H7 (cell line): ENCODE measurements around the gene ZNF654. TPM values are rescaled to one million over a fixed set of nuclear protein-coding genes. Genes with fewer than 3 reads are reported as not detected.
"Not testable (repeated sequence)": the region's sequence is repeated elsewhere in the genome, so short reads cannot be mapped to it uniquely, and the experiment has no call there.

Source experiments
- DNase-seq: peaks from one replicate; pipeline ENCODE4 v3.0.0; 2012
- H3K27me3 ChIP-seq: 2 replicates; pipeline ENCODE4 v1.6.0; 2011; ENCODE audit warnings: mild to moderate bottlenecking, low read length; ENCODE audit not compliant: control insufficient read depth, insufficient read depth
- H3K36me3 ChIP-seq: replicated peaks from 2 replicates; pipeline ENCODE4 v1.5.1; 2011; ENCODE audit warnings: low read length; ENCODE audit not compliant: control insufficient read depth, insufficient read depth
- H3K4me3 ChIP-seq: 2 replicates; pipeline ENCODE4 v1.5.1; 2011; ENCODE audit warnings: low read depth, mild to moderate bottlenecking, control low read depth, low read length, moderate library complexity; ENCODE audit not compliant: insufficient read depth
- total RNA-seq: library from RNA; depleted of rRNA; stranded (reverse); fragments of >200 nt; shearing (Covaris generic); gene quantifications from 2 replicates; pipeline ENCODE4 v1.2.3, GENCODE V29; 2014; rRNA removed

Gene ZNF654
- total RNA-seq, 1 experiment from 2014 or later: 2.1 TPM

DNA sequence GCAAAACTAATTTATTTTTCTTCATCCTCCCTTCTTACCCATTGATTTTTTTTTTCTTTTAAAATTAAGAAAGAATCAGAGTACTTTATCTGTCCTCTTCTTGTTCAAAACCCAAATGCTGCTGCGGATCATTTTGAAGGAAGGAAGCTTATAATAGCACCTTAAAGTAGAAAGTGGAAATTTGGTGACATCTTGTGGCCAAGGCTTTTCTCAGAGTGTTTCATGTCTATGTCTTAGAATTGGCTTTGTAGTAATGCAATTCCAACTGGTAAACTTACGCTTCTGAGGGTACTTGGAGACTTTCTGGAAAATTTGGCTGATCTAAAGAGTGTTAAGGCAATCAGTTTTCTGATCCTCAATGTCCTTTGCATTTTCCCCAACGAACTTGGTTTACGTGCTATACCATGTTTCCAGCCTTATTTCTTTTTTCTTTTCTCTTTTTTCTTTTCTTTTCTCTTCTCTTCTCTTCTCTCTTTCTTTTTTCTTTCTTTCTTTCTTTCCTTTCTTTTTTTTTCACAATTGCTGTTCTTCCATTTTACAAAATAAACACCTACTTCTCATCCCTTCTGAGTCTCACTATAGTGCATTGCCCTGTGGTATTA is 121.4 kb downstream of the ZNF654 start:
- no peak for DNase-seq
- Histone ChIP-seq H3K36me3 (no peaks in the 10 kb centered on the region), H3K4me3 (no peak overlapping the region), H3K27me3 (no peaks in the 10 kb centered on the region)

DNA sequence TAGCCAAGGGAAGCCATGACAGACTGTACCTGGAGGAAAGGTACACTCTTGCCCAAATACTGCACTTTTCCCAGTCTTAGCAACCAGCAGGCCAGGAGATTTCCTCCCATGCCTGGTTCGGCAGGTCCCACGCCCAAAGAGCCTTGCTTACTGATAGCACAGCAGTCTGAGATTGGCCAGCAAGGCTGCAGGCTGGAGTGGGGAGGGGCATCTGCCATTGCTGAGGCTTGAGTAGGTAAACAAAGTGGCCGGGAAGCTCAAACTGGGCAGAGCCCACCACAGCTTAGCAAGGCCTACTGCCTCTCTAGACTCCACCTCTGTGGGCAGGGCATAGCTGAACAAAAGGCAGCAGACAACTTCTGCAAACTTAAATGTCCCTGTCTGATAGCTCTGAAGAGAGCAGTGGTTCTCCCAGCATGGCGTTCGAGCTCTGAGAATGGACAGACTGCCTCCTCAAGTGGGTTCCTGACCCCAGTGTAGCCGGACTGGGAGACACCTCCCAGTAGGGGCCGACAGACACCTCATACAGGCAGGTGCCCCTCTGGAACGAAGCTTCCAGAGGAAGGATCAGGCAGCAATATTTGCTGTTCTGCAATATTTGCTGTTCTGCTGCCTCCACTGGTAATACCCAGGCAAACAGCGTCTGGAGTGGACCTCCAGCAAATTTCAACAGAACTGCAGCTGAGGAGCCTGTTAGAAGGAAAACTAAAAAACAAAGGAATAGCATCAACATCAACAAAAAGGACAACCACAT is 123.3 kb downstream of the ZNF654 start:
- DNase-seq, H3K27me3 ChIP-seq, H3K36me3 ChIP-seq, H3K4me3 ChIP-seq: not testable (repeated sequence)

DNA sequence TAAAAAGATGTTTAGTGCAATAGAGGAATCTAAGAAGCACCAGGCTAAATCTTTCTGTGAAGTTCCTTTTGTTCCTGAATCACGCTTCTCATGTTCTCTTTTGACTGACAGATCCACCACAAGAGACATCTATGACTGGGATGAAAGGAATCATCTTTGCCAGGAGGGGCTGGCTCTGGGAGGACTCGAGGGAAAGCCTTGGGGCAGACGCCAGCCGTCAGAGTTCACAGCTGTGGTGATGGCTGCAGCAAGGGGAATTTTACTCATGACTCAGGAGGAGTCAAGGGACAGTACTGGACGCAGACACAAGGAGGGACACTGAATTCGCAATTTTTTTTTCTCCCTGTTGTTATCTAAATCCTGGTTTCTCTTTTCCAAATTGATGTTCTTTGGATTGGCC is 129.4 kb downstream of the ZNF654 start:
- DNase-seq: no peak
- no peaks in the 10 kb centered on the region for H3K36me3 ChIP-seq
- no peaks in the 10 kb centered on the region for H3K27me3 ChIP-seq
- H3K4me3 ChIP-seq: no peak overlapping the region

DNA sequence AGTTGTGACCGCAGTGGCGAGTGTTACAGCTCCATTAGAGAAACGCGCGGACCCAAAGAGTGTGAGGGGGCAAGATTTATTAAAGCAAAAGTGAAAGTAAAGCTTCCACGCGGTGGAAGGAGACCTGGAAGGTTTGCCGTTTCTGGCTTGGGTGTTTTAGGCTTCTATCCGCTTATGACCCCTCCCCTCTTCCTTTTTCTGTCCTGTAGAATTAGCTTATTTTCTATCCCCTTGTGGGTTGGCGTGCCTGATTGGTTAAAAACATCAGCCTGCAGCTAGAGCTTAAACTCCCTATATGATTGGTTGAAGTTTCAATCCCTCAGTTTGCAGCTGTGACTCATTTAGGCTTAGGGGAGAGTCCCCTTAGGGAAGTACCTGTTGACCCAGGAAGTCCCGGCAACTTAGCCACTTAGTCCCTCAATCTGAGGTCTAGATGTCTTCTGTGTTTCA is 130.3 kb downstream of the ZNF654 start:
- Histone ChIP-seq H3K4me3 (no peak overlapping the region), H3K27me3 (no peaks in the 10 kb centered on the region), H3K36me3 (no peaks in the 10 kb centered on the region)
- DNase-seq: no peak

DNA sequence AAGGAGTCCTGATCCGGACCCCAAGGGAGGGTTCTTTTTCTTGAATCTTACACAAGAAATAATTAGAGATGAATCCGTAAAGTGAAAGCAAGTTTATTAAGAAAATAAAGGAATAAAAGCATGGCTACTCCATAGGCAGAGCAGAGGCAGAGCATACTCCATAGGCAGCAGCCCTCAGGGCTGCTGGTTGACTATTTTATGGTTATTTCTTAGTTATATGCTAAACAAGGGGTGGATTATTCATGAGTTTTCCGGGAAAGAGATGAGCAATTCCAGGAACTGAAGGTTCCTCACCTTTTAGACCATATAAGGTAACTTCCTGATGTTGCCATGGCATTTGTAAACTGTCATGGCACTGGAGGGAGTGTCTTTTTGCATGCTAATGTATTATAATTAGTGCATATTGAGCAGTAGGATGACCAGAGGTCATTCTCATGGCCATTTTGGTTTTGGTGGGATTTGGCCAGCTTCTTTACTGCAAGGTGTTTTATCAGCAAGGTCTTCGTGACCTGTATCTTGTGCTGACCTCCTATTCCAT is 132.9 kb downstream of the ZNF654 start:
- Histone ChIP-seq H3K36me3 (no peaks in the 10 kb centered on the region), H3K4me3 (no peak overlapping the region), H3K27me3 (no peaks in the 10 kb centered on the region)
- DNase-seq: no peak

DNA sequence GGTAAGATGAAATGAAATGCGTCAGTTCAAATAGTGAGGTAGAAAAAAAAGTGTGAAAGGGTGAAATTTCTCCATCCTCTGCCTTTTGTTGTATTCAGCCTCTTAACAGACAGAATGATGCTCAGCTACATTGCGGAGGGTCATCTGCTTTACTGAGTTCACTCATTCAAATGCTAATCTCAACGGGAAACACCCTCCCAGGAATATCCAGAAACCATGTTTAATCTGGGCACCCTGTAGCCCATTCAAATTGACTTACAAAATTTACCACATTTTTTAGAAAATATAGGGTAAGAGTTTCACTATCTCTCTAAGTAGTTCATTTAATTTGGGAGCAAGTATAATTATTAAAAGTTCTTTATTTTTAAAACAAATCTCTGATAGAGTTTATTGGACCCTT is 133.6 kb downstream of the ZNF654 start:
- Histone ChIP-seq H3K4me3 (no peak overlapping the region), H3K36me3 (no peaks in the 10 kb centered on the region), H3K27me3 (no peaks in the 10 kb centered on the region)
- DNase-seq: no peak

Other genes starting within 250 kb of the ZNF654 start
- gene CGGBP1, start 250 bp upstream of the ZNF654 start, total RNA-seq: 41.4 and 50.3 TPM in 2 replicates
- gene C3orf38, start 90.7 kb downstream of the ZNF654 start, total RNA-seq: 17.3 and 24.5 TPM in 2 replicates